GM12891 (cell line): Measurements from ENCODE around the gene GALM.
A peak's percentile ranks its signal among the peaks of the same experiment; 100 is the strongest.

Experiments
- PAX5 ChIP-seq: IDR thresholded peaks from 2 replicates; pipeline ENCODE4 v1.6.1; 2011; ENCODE audit warnings: low read length, moderate library complexity, mild to moderate bottlenecking; ENCODE audit not compliant: insufficient read depth, severe bottlenecking
- POLR2A ChIP-seq: IDR thresholded peaks from 2 replicates; pipeline ENCODE4 v1.6.1; 2011; ENCODE audit warnings: low read depth, low read length, control low read depth
- POLR2AphosphoS5 ChIP-seq: IDR thresholded peaks from 2 replicates; pipeline ENCODE4 v1.6.1; 2011; ENCODE audit warnings: low read depth, low read length, control low read depth
- SPI1 ChIP-seq: IDR thresholded peaks from 2 replicates; pipeline ENCODE4 v1.6.1; 2011; ENCODE audit warnings: low read depth, low read length, control low read depth
- TAF1 ChIP-seq: IDR thresholded peaks from 2 replicates; pipeline ENCODE4 v1.6.1; 2011; ENCODE audit warnings: low read depth, low read length, control low read depth

- TF ChIP-seq TAF1, result no peak
- TF ChIP-seq POLR2AphosphoS5, result no peak; the same call in 1 of the 2 replicates
- TF ChIP-seq SPI1, result no peak
- 0 out of 2 replicates have a peak, but pooled peaks have one; percentile 11 for TF ChIP-seq POLR2A
- no peak for TF ChIP-seq PAX5
These were observed 83.3 kb downstream of the GALM start for GRCh38 chr2:38748943-38749804.
